PC-9 (cell line): ENCODE data around the gene IFNG-AS1.

ENCODE experiments used
- EZH2 ChIP-seq: fragments of 200-600 bp; sonication (generic); IDR thresholded peaks from 2 replicates; pipeline ENCODE4 v1.8.0; 2017; ENCODE audit warnings: antibody characterized with exemption, low read depth
- TF ChIP-seq, protein P1 (sequence below): fragments of 200-600 bp; sonication (generic); conservative IDR thresholded peaks from 2 replicates; pipeline ENCODE4 v1.6.1; 2017; ENCODE audit warnings: mixed run types, antibody characterized with exemption, mild to moderate bottlenecking, moderate library complexity

DNA sequence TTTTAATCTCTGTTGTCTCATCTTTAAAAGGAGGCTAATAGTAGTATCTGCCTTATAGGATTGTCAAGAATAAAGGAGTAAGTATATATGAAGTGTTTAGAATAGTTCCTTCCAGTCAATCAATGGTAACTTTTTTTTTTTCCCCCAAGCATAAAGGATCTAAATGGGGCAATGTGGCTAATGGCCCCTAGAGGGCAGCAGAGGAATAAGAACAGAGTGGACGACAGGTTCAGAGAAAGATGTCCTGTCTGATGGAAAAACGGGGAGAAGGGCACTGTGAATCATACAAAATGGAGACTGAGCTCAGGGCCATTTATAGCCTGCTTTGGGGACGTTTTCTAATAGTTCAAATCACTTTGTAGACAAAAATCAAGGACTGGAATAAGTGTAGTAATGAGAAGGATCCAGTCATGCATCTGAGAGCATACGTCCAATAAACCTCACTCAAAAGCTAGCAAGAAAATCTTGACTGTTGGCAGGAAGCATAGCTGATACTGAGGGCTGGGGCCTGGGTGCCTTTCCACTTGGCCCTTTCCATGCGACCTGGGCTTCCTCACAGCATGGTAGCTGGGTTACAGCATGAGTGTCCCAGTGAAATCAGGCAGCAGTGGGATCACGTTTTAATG lies 51.3 kb downstream of the IFNG-AS1 start:
- TF ChIP-seq, protein P1, sequence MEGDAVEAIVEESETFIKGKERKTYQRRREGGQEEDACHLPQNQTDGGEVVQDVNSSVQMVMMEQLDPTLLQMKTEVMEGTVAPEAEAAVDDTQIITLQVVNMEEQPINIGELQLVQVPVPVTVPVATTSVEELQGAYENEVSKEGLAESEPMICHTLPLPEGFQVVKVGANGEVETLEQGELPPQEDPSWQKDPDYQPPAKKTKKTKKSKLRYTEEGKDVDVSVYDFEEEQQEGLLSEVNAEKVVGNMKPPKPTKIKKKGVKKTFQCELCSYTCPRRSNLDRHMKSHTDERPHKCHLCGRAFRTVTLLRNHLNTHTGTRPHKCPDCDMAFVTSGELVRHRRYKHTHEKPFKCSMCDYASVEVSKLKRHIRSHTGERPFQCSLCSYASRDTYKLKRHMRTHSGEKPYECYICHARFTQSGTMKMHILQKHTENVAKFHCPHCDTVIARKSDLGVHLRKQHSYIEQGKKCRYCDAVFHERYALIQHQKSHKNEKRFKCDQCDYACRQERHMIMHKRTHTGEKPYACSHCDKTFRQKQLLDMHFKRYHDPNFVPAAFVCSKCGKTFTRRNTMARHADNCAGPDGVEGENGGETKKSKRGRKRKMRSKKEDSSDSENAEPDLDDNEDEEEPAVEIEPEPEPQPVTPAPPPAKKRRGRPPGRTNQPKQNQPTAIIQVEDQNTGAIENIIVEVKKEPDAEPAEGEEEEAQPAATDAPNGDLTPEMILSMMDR = peak; percentile 92
- TF ChIP-seq EZH2 = no peak
